CD14-positive monocyte (primary cell): ENCODE measurements around the gene TSN. TPM values are rescaled to one million over a fixed set of nuclear protein-coding genes. Genes with fewer than 3 reads are reported as not detected.

Source experiments
- DNase-seq, 3 donors: peaks; one replicate each; pipeline ENCODE4 v3.0.0-alpha.2; 2011 to 2022
- H2AFZ ChIP-seq: 2 replicates; pipeline ENCODE4 v1.6.0; 2012; ENCODE audit warnings: mild to moderate bottlenecking, low read depth, low read length, inconsistent platforms; ENCODE audit not compliant: insufficient read depth, poor library complexity, severe bottlenecking
- H3K27ac ChIP-seq, 2 donors: 1 replicate in 1 of 2; 2 replicates in 1 of 2; pipeline ENCODE4 v1.5.1; 2012 to 2013; ENCODE audit warnings: low read length in 2 of 2, control low read depth in 1 of 2, inconsistent platforms in 1 of 2, low read depth in 1 of 2, mild to moderate bottlenecking in 1 of 2
- H3K27me3 ChIP-seq, 2 donors: one replicate each; pipeline versions ENCODE4 v1.6.0 to v1.6.1; 2011 to 2013; ENCODE audit warnings: low read length in 2 of 2; ENCODE audit not compliant: control insufficient read depth in 2 of 2, insufficient read depth in 2 of 2
- H3K36me3 ChIP-seq, 2 donors: replicated peaks in 1 of 2; 1 replicate in 1 of 2; 2 replicates in 1 of 2; pipeline versions ENCODE4 v1.5.1 to v1.6.1; 2012 to 2013; ENCODE audit warnings: low read length in 2 of 2, control low read depth in 1 of 2, inconsistent platforms in 1 of 2, mild to moderate bottlenecking in 1 of 2; ENCODE audit not compliant: insufficient read depth in 2 of 2, control insufficient read depth in 1 of 2
- H3K4me1 ChIP-seq, 2 donors: 1 replicate in 1 of 2; 2 replicates in 1 of 2; pipeline versions ENCODE4 v1.5.1 to v1.6.1; 2012 to 2013; ENCODE audit warnings: low read length in 2 of 2, control low read depth in 1 of 2, inconsistent platforms in 1 of 2, mild to moderate bottlenecking in 1 of 2, moderate library complexity in 1 of 2; ENCODE audit not compliant: insufficient read depth in 2 of 2, control insufficient read depth in 1 of 2
- H3K4me2 ChIP-seq: replicated peaks from 2 replicates; pipeline ENCODE3; 2012; ENCODE audit warnings: low read length, moderate library complexity, mild to moderate bottlenecking; ENCODE audit not compliant: poor library complexity, severe bottlenecking; ENCODE audit errors: extremely low read depth
- H3K4me3 ChIP-seq, 3 experiments: fragments of 200-600 bp in 1 of 3; sonication (generic) in 1 of 3; replicated peaks in 1 of 3; 1 replicate in 2 of 3; 2 replicates in 1 of 3; pipeline ENCODE4 v1.5.1; 2011 to 2013; ENCODE audit warnings: low read length in 3 of 3, mild to moderate bottlenecking in 3 of 3, control low read depth in 2 of 3, low read depth in 2 of 3, inconsistent platforms in 1 of 3, moderate library complexity in 1 of 3
- H3K79me2 ChIP-seq: 2 replicates; pipeline ENCODE4 v1.6.0; 2012; ENCODE audit warnings: mild to moderate bottlenecking, control low read depth, inconsistent platforms, low read length, moderate library complexity; ENCODE audit not compliant: insufficient read depth
- H3K9ac ChIP-seq: 2 replicates; pipeline ENCODE4 v1.6.0; 2017; ENCODE audit warnings: low read length, mild to moderate bottlenecking; ENCODE audit not compliant: insufficient read depth, poor library complexity, severe bottlenecking
- H3K9me3 ChIP-seq, 2 donors: replicated peaks in 1 of 2; 1 replicate in 1 of 2; 2 replicates in 1 of 2; pipeline versions ENCODE4 v1.5.1 to v1.6.1; 2012 to 2013; ENCODE audit warnings: low read length in 2 of 2, control low read depth in 1 of 2; ENCODE audit not compliant: control insufficient read depth in 1 of 2, insufficient read depth in 1 of 2
- H4K20me1 ChIP-seq: 2 replicates; pipeline ENCODE4 v1.6.0; 2012; ENCODE audit warnings: mild to moderate bottlenecking, low read length, control low read depth, moderate library complexity; ENCODE audit not compliant: insufficient read depth
- H3K27ac Mint-ChIP-seq, 7 donors: one replicate each; pipeline ENCODE4 v1.8.0; 2020; ENCODE audit warnings: mild to moderate bottlenecking in 7 of 7, mixed read lengths in 7 of 7, moderate library complexity in 6 of 7, inconsistent platforms in 2 of 7
- H3K27me3 Mint-ChIP-seq, 3 donors: one replicate each; pipeline ENCODE4 v1.8.0; 2021 to 2022; ENCODE audit warnings: low read depth in 3 of 3, mild to moderate bottlenecking in 3 of 3, mixed read lengths in 3 of 3, moderate library complexity in 3 of 3, inconsistent platforms in 1 of 3
- H3K36me3 Mint-ChIP-seq, 2 donors: one replicate each; pipeline ENCODE4 v1.8.0; 2020; ENCODE audit warnings: mixed read lengths in 2 of 2, inconsistent platforms in 1 of 2, mild to moderate bottlenecking in 1 of 2
- H3K4me1 Mint-ChIP-seq: one replicate; pipeline ENCODE4 v1.8.0; 2020; ENCODE audit warnings: mild to moderate bottlenecking, mixed read lengths
- H3K4me3 Mint-ChIP-seq, 2 donors: one replicate each; pipeline ENCODE4 v1.8.0; 2020; ENCODE audit warnings: mild to moderate bottlenecking in 2 of 2, mixed read lengths in 2 of 2, moderate library complexity in 1 of 2
- H3K9me3 Mint-ChIP-seq, 7 donors: one replicate each; pipeline ENCODE4 v1.8.0; 2020 to 2022; ENCODE audit warnings: mixed read lengths in 7 of 7, mild to moderate bottlenecking in 6 of 7, moderate library complexity in 6 of 7, inconsistent platforms in 2 of 7
- WGBS: methylation state at CpG from one replicate; pipeline ENCODE4 v1.1.5; 2013; ENCODE audit warnings: missing lambda C conversion rate; ENCODE audit not compliant: insufficient coverage; 5-methylcytosine and 5-hydroxymethylcytosine counted together
- intact Hi-C, 2 donors: fragments of 100-400 bp; cut with micrococcal nuclease; formaldehyde crosslinking; loops; one replicate each; pipeline versions ENCODE4 v1.15.0 to v1.15.1; 2023
- polyA plus RNA-seq, 3 donors: library from polyadenylated mRNA; depleted of rRNA in 1 of 3; unstranded in 2 of 3; stranded (reverse) in 1 of 3; fragments of 300-500 nt in 2 of 3; fragments of >200 nt in 1 of 3; fragmentation: Illumina TruSeq in 2 of 3; gene quantifications; 1 replicate in 2 of 3; 2 replicates in 1 of 3; pipeline ENCODE4 v1.2.3, GENCODE V29; 2012 to 2021
- TF ChIP-seq, protein P1 (sequence below): fragments of 200-600 bp; IDR thresholded peaks from one replicate; pipeline ENCODE4 v1.8.0; 2022; ENCODE audit warnings: antibody characterized with exemption, mild to moderate bottlenecking

The TSN gene
- polyA plus RNA-seq, 3 donors: 12.2 to 66.5 (median 65.5) TPM

DNA sequence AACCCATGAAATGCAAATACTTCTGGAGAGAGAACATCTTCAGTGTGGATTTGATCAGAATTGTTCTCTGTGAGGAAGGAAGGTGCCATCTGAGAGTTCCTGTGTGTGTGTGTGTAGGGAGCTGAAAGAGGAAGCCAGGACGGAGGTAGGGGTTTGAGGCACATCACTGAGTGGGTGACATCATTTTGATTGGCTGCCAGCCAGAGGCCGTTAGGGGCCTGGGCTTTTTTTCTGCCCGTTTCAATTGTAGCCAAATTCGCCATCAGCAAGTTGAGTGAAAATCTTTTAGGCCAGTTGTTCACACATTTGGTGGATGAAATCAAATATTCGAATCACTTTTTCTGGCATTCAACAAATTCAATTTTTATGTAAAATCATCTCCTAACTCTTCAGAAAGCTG, 48.9 kb downstream of the TSN start:
- no peak overlapping the region for H3K4me3 ChIP-seq
- TF ChIP-seq, protein P1, sequence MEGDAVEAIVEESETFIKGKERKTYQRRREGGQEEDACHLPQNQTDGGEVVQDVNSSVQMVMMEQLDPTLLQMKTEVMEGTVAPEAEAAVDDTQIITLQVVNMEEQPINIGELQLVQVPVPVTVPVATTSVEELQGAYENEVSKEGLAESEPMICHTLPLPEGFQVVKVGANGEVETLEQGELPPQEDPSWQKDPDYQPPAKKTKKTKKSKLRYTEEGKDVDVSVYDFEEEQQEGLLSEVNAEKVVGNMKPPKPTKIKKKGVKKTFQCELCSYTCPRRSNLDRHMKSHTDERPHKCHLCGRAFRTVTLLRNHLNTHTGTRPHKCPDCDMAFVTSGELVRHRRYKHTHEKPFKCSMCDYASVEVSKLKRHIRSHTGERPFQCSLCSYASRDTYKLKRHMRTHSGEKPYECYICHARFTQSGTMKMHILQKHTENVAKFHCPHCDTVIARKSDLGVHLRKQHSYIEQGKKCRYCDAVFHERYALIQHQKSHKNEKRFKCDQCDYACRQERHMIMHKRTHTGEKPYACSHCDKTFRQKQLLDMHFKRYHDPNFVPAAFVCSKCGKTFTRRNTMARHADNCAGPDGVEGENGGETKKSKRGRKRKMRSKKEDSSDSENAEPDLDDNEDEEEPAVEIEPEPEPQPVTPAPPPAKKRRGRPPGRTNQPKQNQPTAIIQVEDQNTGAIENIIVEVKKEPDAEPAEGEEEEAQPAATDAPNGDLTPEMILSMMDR: no peak
- no peaks in the 10 kb centered on the region for H4K20me1 ChIP-seq
- H3K27me3 Mint-ChIP-seq: peaks cover 0 to 2% (median 2%) of the 10 kb centered on the region in 3 donors
- no peaks in the 10 kb centered on the region for H3K36me3 Mint-ChIP-seq
- intact Hi-C loops: no loop called here
- no peaks in the 10 kb centered on the region for H3K27me3 ChIP-seq
- peak; percentile 8 to 49 (median 9) for DNase-seq
- no peak overlapping the region for H3K27ac Mint-ChIP-seq
- peaks cover 16% of the 10 kb centered on the region for H3K4me1 Mint-ChIP-seq
- H3K4me1 ChIP-seq: no peaks in the 10 kb centered on the region
- no peaks in the 10 kb centered on the region for H3K36me3 ChIP-seq
- peaks cover 6 to 18% (median 7%) of the 10 kb centered on the region in 7 donors for H3K9me3 Mint-ChIP-seq
- no peak overlapping the region for H3K4me2 ChIP-seq
- H2AFZ ChIP-seq: no peak overlapping the region
- H3K4me3 Mint-ChIP-seq: no peak overlapping the region
- H3K9ac ChIP-seq: no peak overlapping the region
- H3K9me3 ChIP-seq: peaks cover 0 to 4% of the 10 kb centered on the region in 2 donors
- no peak overlapping the region for H3K27ac ChIP-seq
- 0% methylated on average over 2 of the region's 5 CpGs for WGBS
- no peaks in the 10 kb centered on the region for H3K79me2 ChIP-seq

DNA sequence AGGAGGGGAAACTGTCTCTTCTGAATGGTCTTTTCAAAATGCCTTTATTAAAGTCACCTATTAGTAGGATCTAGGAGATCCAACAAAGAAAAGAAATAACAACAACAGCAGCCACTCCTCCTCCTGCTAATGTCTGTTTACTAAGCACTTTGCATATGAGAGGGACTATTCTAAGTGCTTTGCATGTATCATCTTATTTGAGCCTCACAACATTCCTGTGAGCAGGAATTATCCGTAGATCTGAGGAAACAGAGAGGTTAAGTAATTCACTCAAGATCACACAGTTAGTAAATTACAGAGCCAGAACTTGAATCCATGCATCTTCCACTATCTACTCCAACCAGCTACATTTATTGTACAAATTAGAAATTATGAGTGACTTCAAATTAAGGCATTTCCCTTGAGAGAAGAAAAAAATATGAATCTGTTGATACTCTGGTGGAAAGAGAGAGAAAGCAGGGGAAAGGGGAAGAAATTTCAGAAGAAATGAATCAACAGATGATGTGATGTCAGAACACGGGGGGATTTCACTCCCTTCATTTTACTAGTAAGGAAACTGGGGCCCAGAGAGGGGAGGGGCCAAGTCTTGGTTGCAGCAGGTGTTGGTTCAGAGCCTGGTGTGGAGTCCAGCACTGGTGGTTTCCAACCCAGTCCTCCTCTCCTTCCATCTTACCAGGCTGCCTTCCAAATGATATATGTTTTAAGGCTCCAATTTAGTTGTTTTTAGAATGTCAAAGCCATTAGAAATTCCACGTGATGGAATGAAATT, 49.7 kb downstream of the TSN start:
- H3K27ac ChIP-seq: no peak overlapping the region
- peak in 1 of 3 donors; percentile 7 for DNase-seq
- Mint-ChIP-seq H3K27ac (no peak overlapping the region), H3K4me3 (no peak overlapping the region), H3K36me3 (no peaks in the 10 kb centered on the region), H3K27me3 (peaks cover 0 to 2% (median 2%) of the 10 kb centered on the region in 3 donors), H3K9me3 (peaks cover 6 to 18% (median 7%) of the 10 kb centered on the region in 7 donors), H3K4me1 (peaks cover 16% of the 10 kb centered on the region)
- no peaks in the 10 kb centered on the region for H3K79me2 ChIP-seq
- H3K9me3 ChIP-seq: peaks cover 0 to 4% of the 10 kb centered on the region in 2 donors
- H3K4me1 ChIP-seq: no peaks in the 10 kb centered on the region
- H3K4me3 ChIP-seq: no peak overlapping the region
- TF ChIP-seq, protein P1: no peak
- no peaks in the 10 kb centered on the region for H3K36me3 ChIP-seq
- H3K4me2 ChIP-seq: no peak overlapping the region
- H3K9ac ChIP-seq: no peak overlapping the region
- WGBS: 100% methylated on average over 1 of the region's 3 CpGs
- intact Hi-C loops: no loop called here
- no peaks in the 10 kb centered on the region for H3K27me3 ChIP-seq
- no peaks in the 10 kb centered on the region for H4K20me1 ChIP-seq
- no peak overlapping the region for H2AFZ ChIP-seq
